ENCODE results near the gene PKDCC. TPM values are rescaled to one million over a fixed set of nuclear protein-coding genes. Genes with fewer than 3 reads are reported as not detected.

The PKDCC gene
- total and polyA plus RNA-seq, 10 of the 15 experiments (the other 5 are each of a cell fraction or from before 2014, with no cell fraction given), result 0.13 to 10.2 (median 2.3) TPM

DNA sequence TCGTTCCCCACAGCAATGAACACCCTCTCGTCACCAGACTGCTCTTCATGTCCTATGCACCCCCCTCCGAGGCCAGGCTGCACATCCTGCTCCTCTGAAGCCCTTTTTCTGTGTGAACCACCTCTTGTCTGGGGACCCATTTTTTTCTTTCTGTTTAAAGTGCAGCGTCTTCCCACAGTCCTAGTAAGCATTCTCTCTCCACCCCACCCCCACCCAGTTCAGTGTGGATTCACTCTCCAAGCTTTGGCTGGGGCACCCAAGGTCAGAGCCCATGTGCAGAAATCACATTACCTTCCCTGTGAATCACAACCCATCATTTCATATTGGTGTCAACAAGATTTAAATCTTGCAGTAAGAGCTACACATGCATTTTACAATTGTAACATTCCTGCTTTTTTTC lies 26.4 kb upstream of the PKDCC start (continued):
- no peak for TF ChIP-seq RELA (IDR thresholded peaks at IDR 0.05; ENCODE audit: borderline replicate concordance, partially characterized antibody)
- TF ChIP-seq NRF1 (conservative IDR thresholded peaks at IDR 0.05; ENCODE audit: low read depth, low read length), result no peak
- TF ChIP-seq EGR1 (IDR thresholded peaks at IDR 0.05; ENCODE audit: borderline replicate concordance in 1 of 2, low read depth in 2 of 2, low read length in 2 of 2), result no peak

DNA sequence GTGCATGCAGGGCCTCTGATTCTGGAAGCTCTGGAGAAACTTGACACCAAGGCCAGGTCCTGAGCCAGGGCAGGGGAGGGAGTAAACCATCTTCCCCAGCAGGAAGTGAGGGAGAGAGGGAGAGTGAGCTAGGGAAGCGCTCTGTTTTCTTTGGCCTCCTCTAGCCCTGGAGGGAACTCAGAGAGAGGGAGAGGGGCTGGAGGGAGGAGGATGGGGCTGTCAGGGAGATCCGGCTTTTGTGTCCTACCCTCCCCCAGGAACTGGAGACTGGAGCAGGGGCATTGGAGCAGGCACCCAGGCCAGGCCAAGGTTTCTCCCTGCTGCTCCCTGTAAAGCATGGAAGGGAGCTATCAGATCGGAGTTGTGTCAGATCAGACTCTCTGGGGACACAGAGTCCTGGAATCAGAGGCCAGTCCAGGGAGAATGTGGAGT lies 22.7 kb upstream of the PKDCC start:
- FAIRE-seq (no peak), DNase-seq (ENCODE audit: low read depth, low spot score) (no peak), ATAC-seq (no peak)
- H3K4me2 ChIP-seq (ENCODE audit: control insufficient read depth, insufficient read depth), result no peak overlapping the region
- no peaks in the 10 kb centered on the region for H3K36me3 ChIP-seq (ENCODE audit: control insufficient read depth in 2 of 2, insufficient read depth in 2 of 2, low read length in 1 of 2)
- SMC1A ChIA-PET (ENCODE audit: uncharacterized antibody, unreplicated experiment), result no interaction called here
- no peaks in the 10 kb centered on the region for H3K79me2 ChIP-seq (ENCODE audit: control insufficient read depth, insufficient read depth, low read length)
- no peaks in the 10 kb centered on the region for H4K20me1 ChIP-seq (ENCODE audit: control insufficient read depth, insufficient read depth)
- no peak overlapping the region for H3K27ac ChIP-seq (ENCODE audit: control insufficient read depth, insufficient read depth)
- POLR2A ChIA-PET, result no interaction called here
- TF ChIP-seq EED (IDR thresholded peaks at IDR 0.05; ENCODE audit: low read depth), result 0 out of 2 replicates have a peak, but pooled peaks have one; percentile 14
- TF ChIP-seq, protein P1, sequence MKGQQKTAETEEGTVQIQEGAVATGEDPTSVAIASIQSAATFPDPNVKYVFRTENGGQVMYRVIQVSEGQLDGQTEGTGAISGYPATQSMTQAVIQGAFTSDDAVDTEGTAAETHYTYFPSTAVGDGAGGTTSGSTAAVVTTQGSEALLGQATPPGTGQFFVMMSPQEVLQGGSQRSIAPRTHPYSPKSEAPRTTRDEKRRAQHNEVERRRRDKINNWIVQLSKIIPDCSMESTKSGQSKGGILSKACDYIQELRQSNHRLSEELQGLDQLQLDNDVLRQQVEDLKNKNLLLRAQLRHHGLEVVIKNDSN (IDR thresholded peaks at IDR 0.05; ENCODE audit: borderline replicate concordance, extremely low read length, insufficient read depth, low read depth, low read length), result no peak
- H3K4me1 ChIP-seq (ENCODE audit: control insufficient read depth, insufficient read depth, low read length), result peaks cover 27% of the 10 kb centered on the region
- no peak overlapping the region for H3K4me3 ChIP-seq
- CTCF ChIA-PET, result no interaction called here
- no peak overlapping the region for H3K9ac ChIP-seq (ENCODE audit: control insufficient read depth, insufficient read depth, low read length)
- WGBS (ENCODE audit: insufficient coverage, insufficient replicate concordance, low lambda C conversion rate, missing lambda C conversion rate), result 70% methylated on average over 3 of the region's 3 CpGs
- H2AFZ ChIP-seq (ENCODE audit: control insufficient read depth, low read depth, low read length), result no peak overlapping the region
- intact Hi-C loops (cut with micrococcal nuclease; ENCODE audit: unreplicated experiment), result no loop called here
- H3K9me3 ChIP-seq (replicated peaks; ENCODE audit: control insufficient read depth, insufficient read depth, low read length), result peaks cover 2% of the 10 kb centered on the region; the same call in 2 of the 3 replicates
- in situ Hi-C loops (cut with MboI), result no loop called here
- H3K27me3 ChIP-seq (replicated peaks in 1 of 2; ENCODE audit: control insufficient read depth in 2 of 2, insufficient read depth in 2 of 2, low read length in 1 of 2), result no peaks in the 10 kb centered on the region; a peak in 1 of 4 replicates
- RAD21 ChIA-PET (ENCODE audit: unreplicated experiment), result no interaction called here
- no TSS peak for BruUV-seq (replicated peaks)
